ENCODE results near the gene CCNO.

Gene CCNO

DNA sequence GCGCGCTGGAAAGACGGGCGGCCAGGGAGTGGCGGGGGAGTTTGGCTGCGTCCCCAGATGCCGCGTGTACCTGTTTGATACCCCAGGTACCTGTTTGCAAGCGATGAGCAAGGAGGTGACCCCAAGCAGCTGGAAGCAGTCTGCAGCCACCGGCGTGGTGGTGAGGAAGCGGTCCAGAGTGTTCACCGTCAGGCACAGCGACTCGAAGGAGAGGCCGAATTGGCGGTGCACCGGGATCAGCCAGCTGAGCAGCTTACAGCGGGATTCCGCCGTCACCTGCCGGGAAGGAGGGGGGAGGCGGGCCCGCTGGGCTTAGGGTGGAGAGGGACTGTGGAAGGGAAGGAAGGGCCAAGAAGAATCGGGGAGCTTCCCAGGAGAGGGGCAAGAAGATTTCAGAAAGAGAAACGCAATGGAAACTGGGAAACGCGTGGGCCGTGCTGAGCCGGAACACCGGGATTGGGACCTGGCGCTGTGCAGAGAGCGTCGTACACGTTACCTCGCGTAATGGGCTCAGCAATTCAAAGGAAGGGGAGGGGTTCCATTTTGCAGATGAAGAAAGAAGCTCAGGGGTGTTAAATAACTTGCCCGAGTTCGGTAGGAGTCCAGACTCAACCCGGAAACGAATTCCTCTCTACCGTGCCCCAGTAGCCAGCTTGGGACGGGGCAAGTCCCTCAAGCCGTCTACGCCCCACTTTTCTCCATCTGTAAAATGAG lies 980 bp downstream of the CCNO start:
- H3K4me3 ChIP-seq (ENCODE audit: low read length, poor library complexity, severe bottlenecking) = no peak overlapping the region
- H3K9me3 ChIP-seq (ENCODE audit: insufficient read depth, low read depth, low read length) = no peaks in the 10 kb centered on the region
- H3K79me2 ChIP-seq (ENCODE audit: insufficient read depth, low read length) = no peaks in the 10 kb centered on the region
- H3K4me1 ChIP-seq (ENCODE audit: insufficient read depth, low read length, poor library complexity, severe bottlenecking) = no peaks in the 10 kb centered on the region
- H3K9ac ChIP-seq (ENCODE audit: low read depth, low read length, poor library complexity, severe bottlenecking) = no peak overlapping the region
- no peak for TF ChIP-seq EZH2phosphoT487 (IDR thresholded peaks at IDR 0.05; ENCODE audit: borderline replicate concordance)
- TF ChIP-seq, protein P1, sequence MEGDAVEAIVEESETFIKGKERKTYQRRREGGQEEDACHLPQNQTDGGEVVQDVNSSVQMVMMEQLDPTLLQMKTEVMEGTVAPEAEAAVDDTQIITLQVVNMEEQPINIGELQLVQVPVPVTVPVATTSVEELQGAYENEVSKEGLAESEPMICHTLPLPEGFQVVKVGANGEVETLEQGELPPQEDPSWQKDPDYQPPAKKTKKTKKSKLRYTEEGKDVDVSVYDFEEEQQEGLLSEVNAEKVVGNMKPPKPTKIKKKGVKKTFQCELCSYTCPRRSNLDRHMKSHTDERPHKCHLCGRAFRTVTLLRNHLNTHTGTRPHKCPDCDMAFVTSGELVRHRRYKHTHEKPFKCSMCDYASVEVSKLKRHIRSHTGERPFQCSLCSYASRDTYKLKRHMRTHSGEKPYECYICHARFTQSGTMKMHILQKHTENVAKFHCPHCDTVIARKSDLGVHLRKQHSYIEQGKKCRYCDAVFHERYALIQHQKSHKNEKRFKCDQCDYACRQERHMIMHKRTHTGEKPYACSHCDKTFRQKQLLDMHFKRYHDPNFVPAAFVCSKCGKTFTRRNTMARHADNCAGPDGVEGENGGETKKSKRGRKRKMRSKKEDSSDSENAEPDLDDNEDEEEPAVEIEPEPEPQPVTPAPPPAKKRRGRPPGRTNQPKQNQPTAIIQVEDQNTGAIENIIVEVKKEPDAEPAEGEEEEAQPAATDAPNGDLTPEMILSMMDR (conservative IDR thresholded peaks at IDR 0.05; ENCODE audit: low read length) = no peak
- no peaks in the 10 kb centered on the region for H3K36me3 ChIP-seq (ENCODE audit: insufficient read depth, low read length)
- H3F3A ChIP-seq (ENCODE audit: low read depth) = no peaks in the 10 kb centered on the region
- H4K20me1 ChIP-seq (ENCODE audit: insufficient read depth, low read length, poor library complexity, severe bottlenecking) = no peaks in the 10 kb centered on the region
- no peak overlapping the region for H2AFZ ChIP-seq (ENCODE audit: low read length)
- H3K4me2 ChIP-seq (ENCODE audit: low read depth, low read length, poor library complexity, severe bottlenecking) = no peak overlapping the region
- H3K9me2 ChIP-seq (replicated peaks; ENCODE audit: low read depth, low read length) = no peaks in the 10 kb centered on the region
- H3K27me3 ChIP-seq (ENCODE audit: insufficient read depth, low read length, poor library complexity, severe bottlenecking) = peaks cover 15% of the 10 kb centered on the region

DNA sequence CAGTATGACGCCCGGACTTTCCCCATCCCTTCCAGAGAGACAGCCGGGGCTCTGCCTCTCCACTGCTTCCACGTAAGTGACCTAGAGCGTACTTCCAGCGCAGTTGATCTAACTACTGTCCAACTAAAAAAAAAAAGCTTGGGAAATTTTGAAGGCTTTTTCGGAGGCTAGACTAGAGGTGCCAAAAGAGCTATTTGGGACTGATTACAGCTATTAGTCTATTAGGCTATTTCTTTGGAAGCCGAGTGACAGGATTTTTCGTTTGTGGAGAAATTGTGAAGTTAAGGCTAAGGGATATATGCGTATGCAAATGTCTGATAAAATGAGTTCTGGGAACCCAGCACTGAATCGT lies 1.5 kb downstream of the CCNO start:
- Histone ChIP-seq H3K9ac (ENCODE audit: low read depth, low read length, poor library complexity, severe bottlenecking) (no peak overlapping the region), H3K9me2 (replicated peaks; ENCODE audit: low read depth, low read length) (no peaks in the 10 kb centered on the region), H3K4me1 (ENCODE audit: insufficient read depth, low read length, poor library complexity, severe bottlenecking) (no peaks in the 10 kb centered on the region), H3K27me3 (ENCODE audit: insufficient read depth, low read length, poor library complexity, severe bottlenecking) (peaks cover 15% of the 10 kb centered on the region), H3K4me2 (ENCODE audit: low read depth, low read length, poor library complexity, severe bottlenecking) (no peak overlapping the region), H3K36me3 (ENCODE audit: insufficient read depth, low read length) (no peaks in the 10 kb centered on the region), H3K79me2 (ENCODE audit: insufficient read depth, low read length) (no peaks in the 10 kb centered on the region), H4K20me1 (ENCODE audit: insufficient read depth, low read length, poor library complexity, severe bottlenecking) (no peaks in the 10 kb centered on the region), H2AFZ (ENCODE audit: low read length) (no peak overlapping the region), H3K4me3 (ENCODE audit: low read length, poor library complexity, severe bottlenecking) (no peak overlapping the region), H3F3A (ENCODE audit: low read depth) (no peaks in the 10 kb centered on the region), H3K9me3 (ENCODE audit: insufficient read depth, low read depth, low read length) (no peaks in the 10 kb centered on the region)
- TF ChIP-seq, protein P1 (conservative IDR thresholded peaks at IDR 0.05; ENCODE audit: low read length) = no peak
- TF ChIP-seq EZH2phosphoT487 (IDR thresholded peaks at IDR 0.05; ENCODE audit: borderline replicate concordance) = no peak

DNA sequence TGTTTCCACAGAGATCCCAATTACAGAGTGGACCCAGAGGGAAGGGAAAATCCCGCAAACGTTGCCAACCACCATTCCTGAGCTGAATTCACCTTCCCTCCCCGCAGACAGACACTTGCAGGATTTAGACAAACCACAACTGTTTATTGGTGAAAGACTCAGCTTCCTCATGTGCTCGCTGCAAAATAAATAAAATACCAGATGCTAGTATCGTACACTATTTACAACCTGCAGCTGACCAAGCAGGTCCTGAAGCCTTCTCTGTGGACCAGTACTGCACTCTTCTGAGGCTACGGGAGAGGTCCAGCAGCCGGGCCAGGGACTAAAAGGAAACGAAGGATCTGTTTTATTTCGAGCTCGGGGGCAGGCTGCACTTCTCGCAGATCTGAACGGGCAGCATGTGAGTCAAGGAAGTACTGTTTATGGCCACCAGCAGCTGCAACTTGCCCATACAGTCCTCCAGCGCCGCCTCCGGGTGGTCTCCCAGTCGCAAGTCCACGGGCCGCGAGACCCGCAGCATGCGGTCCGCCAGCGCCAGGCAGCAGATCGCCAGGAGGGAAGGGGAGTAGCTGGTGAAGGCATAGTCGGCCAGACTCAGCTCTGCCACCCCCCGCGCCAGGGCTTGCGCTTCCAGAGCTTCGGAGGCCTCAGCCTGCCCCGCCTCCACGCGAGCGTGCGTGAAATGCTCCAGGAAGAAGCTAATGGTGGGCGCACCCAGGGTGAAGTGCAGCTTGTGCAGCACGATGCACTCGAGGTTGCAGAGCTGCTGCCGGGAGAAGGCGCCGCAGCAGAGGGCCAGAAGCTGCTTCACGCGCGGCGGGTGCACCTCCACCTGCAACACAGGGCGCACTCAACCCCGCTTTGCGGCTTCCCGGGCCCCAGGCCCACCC lies 2.1 kb downstream of the CCNO start:
- H3K79me2 ChIP-seq (ENCODE audit: insufficient read depth, low read length) = no peaks in the 10 kb centered on the region
- H3F3A ChIP-seq (ENCODE audit: low read depth) = no peaks in the 10 kb centered on the region
- H2AFZ ChIP-seq (ENCODE audit: low read length) = no peak overlapping the region
- no peaks in the 10 kb centered on the region for H3K9me3 ChIP-seq (ENCODE audit: insufficient read depth, low read depth, low read length)
- H3K4me3 ChIP-seq (ENCODE audit: low read length, poor library complexity, severe bottlenecking) = no peak overlapping the region
- H3K4me2 ChIP-seq (ENCODE audit: low read depth, low read length, poor library complexity, severe bottlenecking) = no peak overlapping the region
- peaks cover 15% of the 10 kb centered on the region for H3K27me3 ChIP-seq (ENCODE audit: insufficient read depth, low read length, poor library complexity, severe bottlenecking)
- H3K9ac ChIP-seq (ENCODE audit: low read depth, low read length, poor library complexity, severe bottlenecking) = no peak overlapping the region
- no peak for TF ChIP-seq EZH2phosphoT487 (IDR thresholded peaks at IDR 0.05; ENCODE audit: borderline replicate concordance)
- TF ChIP-seq, protein P1 (conservative IDR thresholded peaks at IDR 0.05; ENCODE audit: low read length) = no peak
- H3K36me3 ChIP-seq (ENCODE audit: insufficient read depth, low read length) = no peaks in the 10 kb centered on the region
- no peaks in the 10 kb centered on the region for H3K4me1 ChIP-seq (ENCODE audit: insufficient read depth, low read length, poor library complexity, severe bottlenecking)
- no peaks in the 10 kb centered on the region for H3K9me2 ChIP-seq (replicated peaks; ENCODE audit: low read depth, low read length)
- H4K20me1 ChIP-seq (ENCODE audit: insufficient read depth, low read length, poor library complexity, severe bottlenecking) = no peaks in the 10 kb centered on the region

Measured in Loucy (cell line).